Measurements from ENCODE around the gene MED8.
"Not testable (repeated sequence)": the region's sequence is repeated elsewhere in the genome, so short reads cannot be mapped to it uniquely, and the experiment has no call there.

MED8 gene

DNA sequence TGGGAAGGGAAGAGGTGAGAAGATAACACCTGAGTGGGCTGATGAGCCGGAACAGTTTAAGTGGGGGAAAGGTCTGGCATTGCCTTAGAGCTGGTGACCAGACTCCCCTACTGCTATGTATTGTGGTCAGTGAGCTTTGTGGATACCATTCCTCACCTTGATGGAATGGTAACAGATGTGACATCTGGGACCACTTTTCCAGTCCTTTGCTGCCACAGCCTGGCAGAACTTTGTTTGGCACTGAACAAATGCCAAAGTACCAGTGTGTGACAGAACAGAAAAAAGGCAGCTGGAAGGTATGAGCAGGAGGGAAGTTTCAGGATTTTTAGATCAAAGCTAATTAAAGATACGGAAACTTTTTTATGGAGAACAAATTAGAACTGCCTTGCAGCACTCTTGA, 6.2 kb downstream of the MED8 start:
- DNase-seq (ENCODE audit: low read depth), result no peak

DNA sequence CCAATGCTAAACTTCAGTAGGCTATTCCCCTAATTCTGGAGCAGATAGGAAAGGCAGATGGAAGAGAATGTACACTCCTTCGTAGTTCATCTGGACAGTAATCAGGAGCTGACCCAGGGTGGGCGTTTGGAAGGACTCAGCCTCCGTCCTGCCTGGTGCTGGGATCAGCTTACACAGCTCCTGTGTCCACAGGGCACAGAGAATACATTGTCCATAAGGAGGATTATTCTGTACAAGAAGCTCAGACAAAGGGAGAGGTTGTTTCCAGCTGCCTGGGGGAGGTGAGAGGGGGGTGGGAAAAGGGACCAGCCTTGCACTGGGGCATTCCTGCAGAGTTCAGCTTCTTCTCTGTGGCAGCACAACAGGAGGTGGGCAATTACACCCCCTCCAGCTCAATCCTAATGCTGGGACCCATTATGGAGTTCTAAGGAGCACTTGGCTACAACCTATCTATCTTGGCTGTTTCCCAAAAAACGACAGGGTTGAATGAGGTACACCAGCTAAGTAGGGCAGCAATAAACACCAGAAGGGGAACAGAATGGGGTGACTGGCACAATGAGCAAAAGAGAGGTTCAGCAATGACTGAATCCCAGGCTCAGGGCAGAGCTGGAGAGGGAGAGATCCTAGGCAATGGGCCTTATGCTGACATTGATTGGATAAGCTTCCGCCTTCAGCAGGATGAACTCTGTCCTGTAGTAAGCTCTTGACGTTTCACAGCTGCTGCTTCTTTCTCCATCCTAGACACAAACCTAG, 7.4 kb downstream of the MED8 start:
- no peak for DNase-seq (ENCODE audit: low read depth)

DNA sequence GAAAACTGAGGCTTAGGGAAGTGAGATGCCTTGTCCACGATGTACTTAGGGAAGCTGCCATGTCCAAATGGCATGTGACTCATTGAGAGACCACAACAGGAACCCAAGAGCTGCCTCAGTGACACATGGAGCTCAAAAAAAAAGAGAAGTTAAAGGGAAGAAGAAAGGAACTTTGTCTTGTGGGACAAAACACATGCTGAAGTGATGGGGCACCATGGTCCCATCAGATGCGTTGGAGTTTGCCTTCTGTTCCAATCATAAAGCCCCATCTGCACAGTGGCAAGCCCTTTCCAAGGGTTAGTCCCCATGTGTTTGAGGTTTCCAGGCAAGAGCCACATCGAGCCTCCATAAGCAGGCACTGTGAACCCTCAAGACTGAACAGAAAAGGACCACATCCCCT, 8.0 kb downstream of the MED8 start:
- DNase-seq (ENCODE audit: low read depth), result no peak

DNA sequence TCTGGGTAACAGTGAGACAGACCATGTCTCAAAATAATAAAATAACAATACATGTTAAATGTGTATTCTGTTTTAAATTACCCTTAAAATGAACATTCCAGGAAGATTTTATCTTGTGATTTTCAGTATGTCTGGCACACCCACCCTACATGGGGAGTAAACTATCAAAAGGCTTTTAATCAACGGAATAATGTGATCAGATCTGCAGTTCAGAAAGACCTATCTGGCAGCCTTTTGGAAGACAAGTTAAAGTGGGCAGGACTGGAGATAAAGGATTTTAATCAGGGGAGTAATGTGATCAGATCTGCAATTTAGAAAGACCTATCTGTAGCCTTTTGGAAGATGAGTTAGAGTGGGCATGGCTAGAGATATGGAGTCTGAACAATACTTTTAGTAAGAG, 10.1 kb downstream of the MED8 start:
- no peak for DNase-seq (ENCODE audit: low read depth)

DNA sequence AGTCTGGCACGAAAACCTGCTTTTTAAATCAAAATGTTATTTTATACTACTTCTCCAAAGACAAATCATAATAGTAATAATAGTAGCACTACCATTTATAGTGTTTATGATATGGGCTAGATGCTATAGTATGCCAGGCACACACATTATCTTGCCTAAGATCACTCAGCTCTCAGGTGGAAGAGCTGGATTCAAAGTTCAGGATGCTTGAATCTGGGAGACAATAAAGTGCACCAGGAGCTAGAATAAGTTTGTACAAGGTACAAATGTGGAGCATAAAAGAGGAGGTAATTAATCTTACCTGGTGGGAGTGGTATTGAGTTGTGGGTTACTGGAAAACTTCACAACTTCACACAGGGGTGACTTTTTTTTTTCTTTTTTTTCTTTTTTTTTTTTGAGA, 11.8 kb downstream of the MED8 start:
- no peak for DNase-seq (ENCODE audit: low read depth)

DNA sequence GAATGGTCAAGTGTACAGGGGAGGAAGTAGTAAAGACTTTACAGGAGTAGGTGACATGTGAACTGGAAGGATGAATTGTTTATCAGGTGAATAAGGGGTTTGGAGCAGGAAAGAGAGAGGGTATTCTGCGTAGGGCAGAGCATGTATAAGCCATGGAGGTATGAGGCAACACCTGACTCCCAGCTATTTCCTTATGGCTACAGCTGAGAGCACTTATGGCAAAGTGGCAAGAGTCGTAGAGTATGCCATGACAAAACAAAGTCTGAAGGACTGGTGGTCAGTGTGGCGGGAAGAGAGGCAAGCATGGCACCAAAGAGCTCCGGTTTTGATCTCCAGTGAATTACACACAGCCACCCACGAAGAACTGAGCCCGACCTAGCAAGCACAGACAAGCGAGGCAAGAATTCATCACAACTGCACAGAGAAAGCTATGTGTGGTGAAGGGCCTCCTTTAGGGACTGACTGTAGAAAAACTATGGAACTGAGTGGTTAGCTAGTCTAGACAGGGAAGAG, 12.8 kb downstream of the MED8 start:
- no peak for DNase-seq (ENCODE audit: low read depth)

DNA sequence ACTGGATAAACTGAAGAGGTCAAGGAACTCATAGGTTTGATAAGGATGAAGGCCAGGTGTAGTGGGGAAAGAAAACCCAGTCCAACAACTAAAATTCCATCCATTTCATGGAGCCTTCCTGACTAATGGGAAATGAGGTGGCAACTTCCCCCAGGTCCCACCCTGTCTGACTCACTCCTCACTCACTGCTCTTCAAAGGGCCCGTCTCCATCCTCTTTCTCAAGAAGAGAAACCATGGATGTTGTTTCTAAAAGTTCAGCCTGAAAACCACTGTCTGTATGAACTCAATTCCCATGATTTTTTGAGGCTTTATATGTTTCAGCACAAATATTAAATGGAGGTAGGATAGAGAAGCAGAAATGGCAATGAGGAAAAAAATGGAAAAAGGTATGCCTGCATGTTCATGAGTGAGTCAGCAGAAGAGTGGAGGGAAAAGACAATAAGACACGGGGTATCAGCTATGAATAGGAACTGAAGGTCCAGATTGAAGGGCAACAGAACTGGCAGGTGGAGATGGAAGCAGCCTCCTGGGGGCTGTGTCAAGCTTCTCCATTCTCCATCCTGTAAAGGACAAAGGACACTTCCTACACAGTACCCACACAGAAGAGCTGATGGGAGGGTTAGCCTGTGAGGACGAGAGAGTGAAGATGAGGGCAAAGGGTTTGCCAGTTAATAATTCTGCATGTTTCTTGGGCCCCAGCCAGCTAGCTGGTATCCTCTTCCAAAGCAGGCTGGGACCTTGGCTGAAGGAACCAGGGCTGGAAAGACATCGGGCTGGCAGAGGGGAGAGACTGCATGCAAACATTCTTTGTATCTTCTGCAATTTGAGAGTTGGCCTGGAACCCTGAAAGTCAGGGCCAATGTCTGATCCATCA, 16.3 kb downstream of the MED8 start:
- DNase-seq (ENCODE audit: low read depth), result peak; percentile 77

DNA sequence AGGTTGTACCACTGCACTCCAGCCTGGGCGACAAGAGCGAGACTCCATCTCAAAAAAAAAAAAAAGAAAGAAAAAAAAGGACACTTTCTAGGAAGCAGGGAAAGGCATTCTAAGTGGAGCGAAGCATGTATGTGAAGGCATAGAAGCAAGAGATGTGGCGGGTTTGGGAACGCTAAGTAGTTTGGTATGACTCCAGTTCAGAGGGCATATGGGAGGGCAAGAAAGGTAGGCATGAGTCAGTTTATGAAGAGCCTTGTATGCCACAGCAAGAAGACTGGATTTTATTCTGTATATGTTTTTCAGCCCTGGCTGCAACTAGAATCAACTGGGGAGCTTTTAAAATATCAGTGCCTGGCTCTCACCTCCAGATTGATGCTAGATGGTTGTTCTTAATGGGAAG, 17.4 kb downstream of the MED8 start:
- no peak for DNase-seq (ENCODE audit: low read depth)

DNA sequence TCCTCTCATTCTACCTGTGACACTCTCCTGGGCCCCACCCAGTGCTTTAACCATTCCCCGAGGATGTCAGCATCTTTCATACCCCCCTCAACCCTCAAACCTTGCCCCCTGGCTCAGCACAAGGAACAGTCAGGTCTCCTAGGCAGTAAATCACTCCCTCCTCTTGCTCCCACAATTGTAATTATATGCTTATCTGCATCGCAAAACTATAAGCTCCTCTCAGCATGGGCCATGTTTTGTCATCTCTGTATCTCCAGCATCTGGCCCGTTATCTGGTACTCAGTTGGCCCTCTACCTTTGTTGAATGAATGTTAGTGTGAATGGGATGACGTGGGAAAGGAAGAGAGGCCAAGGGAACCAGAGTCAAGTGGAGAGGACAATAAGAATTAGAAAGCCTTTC, 19.0 kb downstream of the MED8 start:
- DNase-seq (ENCODE audit: low read depth), result no peak

DNA sequence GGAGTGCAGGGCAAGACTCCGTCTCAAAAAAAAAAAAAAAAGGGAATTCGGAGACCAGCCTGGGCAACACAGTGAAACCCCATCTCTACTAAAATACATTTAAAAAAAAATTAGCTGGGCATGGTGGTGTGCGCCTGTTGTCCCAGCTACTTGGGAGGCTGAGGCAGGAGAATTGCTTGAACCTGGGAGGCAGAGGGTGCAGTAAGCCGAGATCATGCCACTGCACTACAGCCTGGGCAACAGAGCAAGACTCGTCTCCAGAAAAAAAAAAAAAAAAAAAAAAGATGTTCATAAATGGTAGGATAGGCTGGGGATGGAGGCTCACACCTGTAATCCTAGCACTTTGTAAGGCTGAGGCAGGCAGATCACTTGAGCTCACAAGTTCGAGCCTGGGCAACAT, 19.8 kb downstream of the MED8 start:
- not testable (repeated sequence) for DNase-seq (ENCODE audit: low read depth)

DNA sequence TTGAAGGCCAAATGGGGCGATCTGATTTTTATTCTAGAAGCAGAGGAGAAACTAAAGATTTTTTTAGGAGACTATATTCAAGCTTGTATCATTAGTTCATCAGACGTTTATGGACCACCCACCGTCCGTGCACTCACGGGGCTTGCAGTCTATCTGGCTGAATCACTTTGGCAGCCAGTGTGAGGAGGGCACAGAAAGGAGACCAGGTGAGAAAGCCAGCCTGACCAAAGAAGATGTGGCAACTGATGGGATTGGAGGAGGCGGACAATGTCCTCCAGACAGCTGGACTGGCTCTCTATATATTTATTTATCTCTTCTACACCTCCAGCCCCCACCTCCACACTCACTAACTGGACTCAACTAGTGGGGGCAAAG, 21.0 kb downstream of the MED8 start:
- DNase-seq (ENCODE audit: low read depth), result no peak

DNA sequence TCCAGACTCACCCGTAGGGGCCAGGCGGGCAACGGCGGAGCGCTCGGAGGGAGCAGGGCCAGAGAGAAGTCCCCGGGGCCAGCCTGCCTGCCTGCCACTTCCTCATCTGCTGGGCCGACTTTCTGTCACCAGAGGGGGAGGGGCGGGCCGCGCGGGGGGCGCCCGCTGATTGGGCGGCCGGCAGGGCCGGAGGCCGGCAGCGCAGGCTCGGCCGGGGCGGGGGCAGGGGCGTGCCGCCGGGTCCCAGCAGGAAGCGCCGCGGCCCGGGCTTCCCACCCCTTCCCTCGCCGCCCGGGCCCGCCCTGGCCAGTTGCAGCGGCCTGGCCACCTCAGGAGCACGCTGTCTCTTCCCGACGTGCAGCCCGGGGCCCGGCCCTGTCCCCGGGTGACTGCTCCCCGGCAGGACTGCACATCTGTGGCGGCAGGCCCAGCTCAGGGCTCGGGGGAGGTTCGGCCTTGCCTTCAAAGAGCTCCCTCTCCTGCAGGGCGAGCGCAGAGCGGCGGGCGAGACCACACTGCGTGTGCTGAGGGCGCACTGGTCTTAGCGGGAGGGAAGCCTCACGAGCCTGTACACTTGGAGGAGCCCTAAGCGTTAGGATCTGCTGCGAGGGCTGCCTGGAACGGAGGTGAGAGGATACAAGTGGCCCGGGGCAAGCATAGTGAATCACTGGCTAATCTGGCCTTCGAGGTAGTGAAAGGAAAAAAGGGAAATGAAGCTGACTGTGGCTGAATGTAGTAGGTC, 21.5 kb downstream of the MED8 start, which contains the start of gene ELOVL1:
TSS of gene ELOVL1 (minus strand) at position 108 of the 742 bp plus-strand sequence. CDS start 2,402 bp downstream, outside the sequence.
- DNase-seq (ENCODE audit: low read depth), result peak; percentile 70

DNA sequence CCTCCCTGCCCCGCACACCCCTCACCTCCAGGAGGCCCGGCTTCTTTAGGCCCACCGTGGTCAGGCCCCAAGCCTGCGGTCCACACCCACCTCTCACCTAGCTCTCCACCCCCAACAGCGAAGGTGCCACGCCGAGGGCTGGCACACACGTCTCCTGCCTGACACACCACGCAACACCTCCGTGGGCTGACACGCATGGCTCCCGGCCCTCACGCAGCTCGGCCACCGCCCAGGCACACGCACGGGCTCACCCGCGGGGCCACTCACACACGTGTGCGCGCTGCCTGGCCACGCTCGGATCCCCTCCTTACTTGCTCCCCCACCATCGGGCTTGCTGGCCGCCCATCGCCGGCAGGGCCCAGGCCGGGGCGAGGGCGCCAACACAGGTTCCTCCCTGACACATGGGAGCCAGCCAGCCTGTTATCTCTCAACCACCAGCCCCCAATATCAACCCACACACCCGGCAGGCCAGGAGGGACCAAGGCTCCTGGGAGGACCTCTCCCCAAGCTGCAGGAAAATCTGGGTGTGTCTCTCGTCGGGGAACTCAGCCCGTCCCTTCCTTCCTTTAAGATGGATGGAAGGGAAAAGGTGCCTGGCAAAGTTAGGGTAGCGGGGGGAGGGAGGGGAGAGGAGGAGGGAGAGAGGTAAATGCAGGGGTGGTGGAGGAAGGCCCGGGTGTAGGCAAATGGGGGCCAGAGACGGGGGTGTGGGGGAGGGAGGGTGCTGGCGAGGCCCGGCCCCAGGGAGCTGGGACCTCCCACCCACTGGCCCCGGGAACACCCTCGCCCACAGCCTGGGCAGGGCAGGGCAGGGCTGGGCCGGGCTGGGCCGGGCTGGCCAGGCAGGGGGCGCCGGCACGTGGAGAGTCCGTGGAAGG, 22.3 kb downstream of the MED8 start:
- no peak for DNase-seq (ENCODE audit: low read depth)

DNA sequence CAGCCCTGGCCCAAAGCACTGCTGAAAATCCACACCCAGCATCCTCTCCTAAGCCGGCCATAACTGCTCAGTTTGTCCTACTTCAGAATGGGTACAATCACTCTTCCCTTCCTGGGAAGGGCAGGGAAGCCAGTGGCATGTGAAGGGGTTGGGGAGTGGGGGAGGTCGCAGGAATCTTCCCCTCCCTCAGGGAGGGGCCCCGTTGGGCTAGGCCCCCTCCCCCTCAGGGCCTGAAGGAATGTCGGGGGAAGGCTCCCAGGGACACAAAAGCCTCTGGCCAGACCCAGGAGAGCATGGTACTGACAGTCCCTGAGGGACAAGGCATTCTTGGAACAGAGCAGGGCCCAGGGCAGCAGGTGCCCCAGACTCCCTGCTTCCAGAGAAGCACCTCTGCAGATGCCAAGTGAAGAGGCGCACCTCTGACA, 23.0 kb downstream of the MED8 start:
- DNase-seq (ENCODE audit: low read depth), result no peak

DNA sequence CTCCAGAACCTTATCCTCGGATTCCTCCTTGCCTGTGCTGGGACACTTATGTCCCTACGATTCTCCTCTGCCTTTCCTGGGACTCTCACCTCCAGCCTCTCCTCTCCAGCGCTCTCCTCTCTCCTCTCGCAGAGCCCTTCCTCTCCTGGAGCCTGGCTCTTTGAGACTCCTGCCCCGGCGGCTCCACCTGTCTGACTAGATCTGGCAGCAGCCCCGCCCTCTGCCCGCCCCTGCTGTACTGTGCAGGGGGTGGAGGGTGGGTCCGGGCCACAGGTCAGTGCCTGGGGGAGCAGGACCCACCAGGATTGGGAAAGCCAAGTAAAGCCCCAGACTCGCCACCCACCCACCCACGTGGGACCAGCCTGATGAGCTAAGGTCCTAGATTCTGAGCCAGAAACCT, 23.4 kb downstream of the MED8 start:
- DNase-seq (ENCODE audit: low read depth), result no peak

DNA sequence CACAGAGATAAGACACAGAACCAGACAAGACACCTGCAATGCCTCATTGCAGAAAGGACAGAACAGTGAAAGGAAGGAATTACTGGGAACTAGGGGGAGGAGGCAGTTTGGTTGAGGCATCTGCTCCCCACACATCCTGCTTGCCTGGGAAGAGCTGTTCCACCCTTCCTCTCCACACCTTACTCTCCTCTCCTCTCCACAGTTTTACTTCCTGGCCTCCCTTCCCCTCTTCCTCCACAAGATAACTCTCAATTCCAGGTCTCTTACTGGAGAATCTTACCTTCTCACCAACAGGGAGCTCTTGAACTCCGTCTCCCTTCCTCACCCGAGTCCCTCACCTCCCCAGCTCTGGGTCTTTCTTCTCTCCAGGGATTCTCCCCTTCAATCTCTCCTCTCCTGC, 23.9 kb downstream of the MED8 start:
- DNase-seq (ENCODE audit: low read depth), result no peak

DNA sequence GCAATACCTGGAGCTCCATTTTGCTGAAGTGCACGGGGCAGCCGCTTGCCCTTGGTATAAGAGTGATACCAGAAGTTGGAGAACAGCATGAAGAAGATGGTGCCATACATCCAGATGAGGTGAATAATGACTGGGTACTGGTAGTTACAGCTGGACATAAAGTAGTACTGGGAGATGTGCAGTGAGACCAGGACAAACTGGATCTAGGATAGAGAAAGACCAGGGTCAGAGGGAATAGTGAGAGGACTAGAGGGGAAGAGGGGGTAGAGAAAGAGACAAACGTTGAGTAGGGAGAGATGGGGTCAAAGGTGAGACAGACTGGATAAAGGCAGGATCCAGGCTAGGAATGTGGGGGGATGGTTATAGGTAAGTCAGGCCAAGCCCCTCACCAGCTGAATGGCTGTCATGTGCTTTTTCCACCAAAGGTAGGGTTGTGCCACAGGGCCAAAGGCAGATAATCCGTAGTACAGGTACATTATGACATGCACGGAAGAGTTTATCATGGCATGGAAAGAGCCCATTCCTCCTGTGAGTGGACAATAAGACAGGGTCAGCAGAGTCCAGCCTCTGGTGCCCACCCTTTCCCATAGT, 25.6 kb downstream of the MED8 start:
- no peak for DNase-seq (ENCODE audit: low read depth)

DNA sequence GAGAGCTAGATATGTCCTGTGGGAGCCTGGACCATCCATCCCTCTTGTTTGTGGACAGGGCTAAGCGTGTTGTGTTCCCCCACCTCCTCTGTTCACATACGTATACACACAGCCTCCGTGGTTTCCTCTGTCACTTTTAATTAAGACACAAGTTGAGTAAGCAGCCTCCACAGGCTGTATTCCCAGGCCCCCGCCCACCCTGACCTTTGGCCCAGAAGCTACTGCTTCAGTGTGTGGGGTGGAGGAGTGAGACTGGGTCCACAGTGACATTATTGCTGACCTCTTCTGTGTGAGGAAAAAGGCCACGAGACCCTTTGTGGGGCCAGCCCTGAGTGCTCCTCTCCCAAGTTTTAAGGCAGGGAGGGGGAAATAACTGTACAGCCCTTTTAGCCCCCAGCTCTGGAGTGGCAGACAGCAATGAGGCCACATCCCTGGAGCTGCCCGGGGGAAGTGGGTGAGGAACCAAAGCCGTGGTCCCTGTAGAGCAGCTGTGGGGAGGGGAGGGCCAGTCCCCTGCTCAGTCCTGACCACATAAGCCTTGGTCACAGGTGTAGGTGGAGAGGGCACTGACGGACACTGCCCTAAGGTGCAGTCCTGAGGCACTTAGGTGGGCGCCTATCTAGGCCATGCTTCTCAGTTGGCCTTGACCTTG, 26.2 kb downstream of the MED8 start:
- no peak for DNase-seq (ENCODE audit: low read depth)

DNA sequence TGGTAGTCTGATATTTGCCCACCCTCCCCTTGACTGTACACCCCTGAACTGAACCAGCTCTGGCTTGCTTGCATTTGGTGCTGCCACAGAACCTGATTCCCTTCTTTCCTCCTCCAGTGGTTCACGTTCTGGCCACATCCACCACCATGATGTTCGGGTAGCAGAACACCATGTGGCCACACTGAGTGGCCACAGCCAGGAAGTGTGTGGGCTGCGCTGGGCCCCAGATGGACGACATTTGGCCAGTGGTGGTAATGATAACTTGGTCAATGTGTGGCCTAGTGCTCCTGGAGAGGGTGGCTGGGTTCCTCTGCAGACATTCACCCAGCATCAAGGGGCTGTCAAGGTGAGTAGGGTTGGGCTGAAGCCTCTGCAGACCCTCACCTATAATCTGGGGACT, 29.0 kb downstream of the MED8 start:
- DNase-seq (ENCODE audit: low read depth), result no peak

DNA sequence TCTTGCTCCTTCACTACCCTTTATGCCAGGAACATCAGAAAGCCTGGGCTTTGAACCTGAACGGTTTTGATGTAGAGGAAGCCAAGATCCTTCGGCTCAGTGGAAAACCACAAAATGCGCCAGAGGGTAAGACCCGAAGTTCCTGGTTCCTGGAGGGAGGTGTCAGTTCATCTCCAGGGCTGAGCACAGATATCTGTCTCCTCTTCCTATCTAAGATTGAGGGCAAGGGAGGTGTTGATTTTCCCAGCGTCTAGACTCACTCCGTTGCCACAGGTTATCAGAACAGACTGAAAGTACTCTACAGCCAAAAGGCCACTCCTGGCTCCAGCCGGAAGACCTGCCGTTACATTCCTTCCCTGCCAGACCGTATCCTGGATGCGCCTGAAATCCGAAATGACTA, 29.9 kb downstream of the MED8 start:
- DNase-seq (ENCODE audit: low read depth), result no peak

Measured in stromal cell of bone marrow (primary cell).